Measurements from ENCODE around the gene ABLIM2. TPM values are rescaled to one million over a fixed set of nuclear protein-coding genes. Genes with fewer than 3 reads are reported as not detected.
"Not testable (repeated sequence)": the region's sequence is repeated elsewhere in the genome, so short reads cannot be mapped to it uniquely, and the experiment has no call there.

Gene ABLIM2
- total RNA-seq, 1 donor: 0.63 TPM

GRCh38 chr4:8148785-8149435 lies 9.7 kb downstream of the ABLIM2 start:
- Histone ChIP-seq H3K27me3 (ENCODE audit: insufficient read depth, low read length) (no peaks in the 10 kb centered on the region), H3K4me1 (ENCODE audit: insufficient read depth, low read length) (no peaks in the 10 kb centered on the region), H3K9me3 (ENCODE audit: low read depth, low read length) (no peaks in the 10 kb centered on the region), H3K4me3 (ENCODE audit: low read length) (no peak overlapping the region)

GRCh38 chr4:8148159-8148558 lies 10.5 kb downstream of the ABLIM2 start:
- Histone ChIP-seq H3K27me3 (ENCODE audit: insufficient read depth, low read length) (no peaks in the 10 kb centered on the region), H3K4me1 (ENCODE audit: insufficient read depth, low read length) (no peaks in the 10 kb centered on the region), H3K4me3 (ENCODE audit: low read length) (no peak overlapping the region), H3K9me3 (ENCODE audit: low read depth, low read length) (no peaks in the 10 kb centered on the region)

GRCh38 chr4:8147231-8147970 lies 11.2 kb downstream of the ABLIM2 start:
- no peak overlapping the region for H3K4me3 ChIP-seq (ENCODE audit: low read length)
- H3K27me3 ChIP-seq (ENCODE audit: insufficient read depth, low read length): no peaks in the 10 kb centered on the region
- H3K9me3 ChIP-seq (ENCODE audit: low read depth, low read length): no peaks in the 10 kb centered on the region
- no peaks in the 10 kb centered on the region for H3K4me1 ChIP-seq (ENCODE audit: insufficient read depth, low read length)

- no peak overlapping the region for H3K4me3 ChIP-seq (ENCODE audit: low read length)
Observed at GRCh38 chr4:8146157-8146556, 12.5 kb downstream of the ABLIM2 start.

GRCh38 chr4:8144359-8144758 lies 14.3 kb downstream of the ABLIM2 start:
- Histone ChIP-seq H3K4me1 (ENCODE audit: insufficient read depth, low read length) (no peaks in the 10 kb centered on the region), H3K4me3 (ENCODE audit: low read length) (no peak overlapping the region), H3K9me3 (ENCODE audit: low read depth, low read length) (no peaks in the 10 kb centered on the region), H3K27me3 (ENCODE audit: insufficient read depth, low read length) (no peaks in the 10 kb centered on the region)

More at GRCh38 chr4:8146157-8146556, 12.5 kb downstream of the ABLIM2 start:
- no peaks in the 10 kb centered on the region for H3K27me3 ChIP-seq (ENCODE audit: insufficient read depth, low read length)
- H3K9me3 ChIP-seq (ENCODE audit: low read depth, low read length): no peaks in the 10 kb centered on the region
- H3K4me1 ChIP-seq (ENCODE audit: insufficient read depth, low read length): no peaks in the 10 kb centered on the region

- H3K9me3 ChIP-seq (ENCODE audit: low read depth, low read length): no peaks in the 10 kb centered on the region
- no peaks in the 10 kb centered on the region for H3K4me1 ChIP-seq (ENCODE audit: insufficient read depth, low read length)
- H3K4me3 ChIP-seq (ENCODE audit: low read length): no peak overlapping the region
- no peaks in the 10 kb centered on the region for H3K27me3 ChIP-seq (ENCODE audit: insufficient read depth, low read length)
Observed at GRCh38 chr4:8143392-8144140, 15.0 kb downstream of the ABLIM2 start.

- no peaks in the 10 kb centered on the region for H3K27me3 ChIP-seq (ENCODE audit: insufficient read depth, low read length)
Observed at GRCh38 chr4:8142556-8142955, 16.1 kb downstream of the ABLIM2 start.

GRCh38 chr4:8141935-8142334 lies 16.7 kb downstream of the ABLIM2 start:
- Histone ChIP-seq H3K4me3 (ENCODE audit: low read length) (no peak overlapping the region), H3K27me3 (ENCODE audit: insufficient read depth, low read length) (no peaks in the 10 kb centered on the region), H3K9me3 (ENCODE audit: low read depth, low read length) (no peaks in the 10 kb centered on the region), H3K4me1 (ENCODE audit: insufficient read depth, low read length) (no peaks in the 10 kb centered on the region)

More at GRCh38 chr4:8142556-8142955, 16.1 kb downstream of the ABLIM2 start:
- Histone ChIP-seq H3K4me1 (ENCODE audit: insufficient read depth, low read length) (no peaks in the 10 kb centered on the region), H3K9me3 (ENCODE audit: low read depth, low read length) (no peaks in the 10 kb centered on the region), H3K4me3 (ENCODE audit: low read length) (no peak overlapping the region)

GRCh38 chr4:8140915-8141314 lies 17.7 kb downstream of the ABLIM2 start:
- Histone ChIP-seq H3K4me1 (ENCODE audit: insufficient read depth, low read length) (no peaks in the 10 kb centered on the region), H3K4me3 (ENCODE audit: low read length) (no peak overlapping the region), H3K27me3 (ENCODE audit: insufficient read depth, low read length) (no peaks in the 10 kb centered on the region), H3K9me3 (ENCODE audit: low read depth, low read length) (no peaks in the 10 kb centered on the region)

GRCh38 chr4:8139726-8140125 lies 18.9 kb downstream of the ABLIM2 start:
- H3K27me3 ChIP-seq (ENCODE audit: insufficient read depth, low read length); H3K9me3 ChIP-seq (ENCODE audit: low read depth, low read length); H3K4me3 ChIP-seq (ENCODE audit: low read length); H3K4me1 ChIP-seq (ENCODE audit: insufficient read depth, low read length): not testable (repeated sequence)

- Histone ChIP-seq H3K4me1 (ENCODE audit: insufficient read depth, low read length) (no peaks in the 10 kb centered on the region), H3K27me3 (ENCODE audit: insufficient read depth, low read length) (no peaks in the 10 kb centered on the region), H3K9me3 (ENCODE audit: low read depth, low read length) (no peaks in the 10 kb centered on the region), H3K4me3 (ENCODE audit: low read length) (no peak overlapping the region)
Observed at GRCh38 chr4:8136972-8137710, 21.5 kb downstream of the ABLIM2 start.

- no peaks in the 10 kb centered on the region for H3K4me1 ChIP-seq (ENCODE audit: insufficient read depth, low read length)
- H3K9me3 ChIP-seq (ENCODE audit: low read depth, low read length): no peaks in the 10 kb centered on the region
- no peaks in the 10 kb centered on the region for H3K27me3 ChIP-seq (ENCODE audit: insufficient read depth, low read length)
- H3K4me3 ChIP-seq (ENCODE audit: low read length): no peak overlapping the region
Observed at GRCh38 chr4:8136529-8136928, 22.1 kb downstream of the ABLIM2 start.

GRCh38 chr4:8135666-8136065 lies 22.9 kb downstream of the ABLIM2 start:
- Histone ChIP-seq H3K4me3 (ENCODE audit: low read length) (no peak overlapping the region), H3K4me1 (ENCODE audit: insufficient read depth, low read length) (no peaks in the 10 kb centered on the region), H3K9me3 (ENCODE audit: low read depth, low read length) (no peaks in the 10 kb centered on the region), H3K27me3 (ENCODE audit: insufficient read depth, low read length) (no peaks in the 10 kb centered on the region)

GRCh38 chr4:8133897-8134563 lies 24.6 kb downstream of the ABLIM2 start:
- H3K4me3 ChIP-seq (ENCODE audit: low read length): no peak overlapping the region
- H3K27me3 ChIP-seq (ENCODE audit: insufficient read depth, low read length): no peaks in the 10 kb centered on the region
- H3K4me1 ChIP-seq (ENCODE audit: insufficient read depth, low read length): no peaks in the 10 kb centered on the region
- H3K9me3 ChIP-seq (ENCODE audit: low read depth, low read length): no peaks in the 10 kb centered on the region

Data from mononuclear cell (primary cell).